ENCODE results near the gene IMPA2. TPM values are rescaled to one million over a fixed set of nuclear protein-coding genes. Genes with fewer than 3 reads are reported as not detected.

Gene IMPA2
- total and polyA plus RNA-seq, 2 of the 8 experiments (the other 6 are each of a cell fraction or from before 2014, with no cell fraction given) = 102 to 140 TPM

GRCh38 chr18:12015416-12016062 lies 34.2 kb downstream of the IMPA2 start (continued):
- no peak for TF ChIP-seq SAP30 (IDR thresholded peaks at IDR 0.05; ENCODE audit: insufficient read depth, insufficient replicate concordance, low read length)

Measured in H1 (cell line).